Transverse colon (tissue), 4 donors: ENCODE measurements around the gene TRAF2. TPM values are rescaled to one million over a fixed set of nuclear protein-coding genes. Genes with fewer than 3 reads are reported as not detected.

Source experiments
- DNase-seq: peaks from one replicate; pipeline ENCODE4 v3.0.0-alpha.2; 2019
- H3K27ac ChIP-seq, 4 donors: fragments of 200-600 bp; sonication (generic); 2 replicates each; pipeline ENCODE4 v1.5.1; 2016 to 2018; ENCODE audit warnings: inconsistent platforms in 4 of 4
- H3K27me3 ChIP-seq: fragments of 200-600 bp; sonication (generic); 2 replicates; pipeline ENCODE4 v1.5.1; 2017; ENCODE audit warnings: inconsistent platforms
- H3K36me3 ChIP-seq, 4 donors: fragments of 200-600 bp; sonication (generic); 2 replicates each; pipeline ENCODE4 v1.5.1; 2017 to 2019; ENCODE audit warnings: inconsistent platforms in 4 of 4
- H3K4me1 ChIP-seq, 4 donors: fragments of 200-600 bp; sonication (generic); 2 replicates each; pipeline ENCODE4 v1.5.1; 2017 to 2020; ENCODE audit warnings: inconsistent platforms in 4 of 4
- H3K4me3 ChIP-seq, 4 donors: fragments of 200-600 bp; sonication (generic); 1 replicate in 1 of 4; 2 replicates in 3 of 4; pipeline versions ENCODE4 v1.5.1 to v1.6.1; 2017 to 2019; ENCODE audit warnings: inconsistent platforms in 4 of 4
- H3K9me3 ChIP-seq, 2 donors: fragments of 200-600 bp; sonication (generic); 2 replicates each; pipeline ENCODE4 v1.5.1; 2017 to 2019; ENCODE audit warnings: inconsistent platforms in 2 of 2
- EP300 ChIP-seq: sonication (generic); formaldehyde crosslinking; IDR thresholded peaks from one replicate; pipeline ENCODE4 v1.6.1; 2017; ENCODE audit warnings: antibody characterized with exemption, low read depth
- POLR2A ChIP-seq: fragments of 450-650 bp; IDR thresholded peaks from one replicate; pipeline ENCODE4 v1.6.1; 2016; ENCODE audit warnings: antibody characterized with exemption, mild to moderate bottlenecking, moderate library complexity
- POLR2AphosphoS5 ChIP-seq, 3 donors: sonication (generic); formaldehyde crosslinking; IDR thresholded peaks; one replicate each; pipeline ENCODE4 v1.6.1; 2016; ENCODE audit warnings: antibody characterized with exemption in 3 of 3
- WGBS, 2 donors: methylation state at CpG; one replicate each; pipeline ENCODE4 v1.1.5; 2018; ENCODE audit warnings: low coverage in 1 of 2; 5-methylcytosine and 5-hydroxymethylcytosine counted together
- in situ Hi-C, 4 donors: fragments of 200-750 bp; cut with MboI; loops; one replicate each; pipeline versions ENCODE4 v1.15.0 to v1.15.1; 2017; ENCODE audit warnings: low sequenced_read_pairs in 3 of 4, low pct_ligation_motif_present in 1 of 4, low pct_unique_long_range_greater_than_20kb in 1 of 4
- intact Hi-C: fragments of 100-400 bp; cut with DNase I; formaldehyde crosslinking; loops from one replicate; pipeline ENCODE4 v1.15.1; 2023; ENCODE audit warnings: low total_unique reads
- total RNA-seq, 4 donors: library from RNA; depleted of rRNA; stranded (reverse); fragments of >200 nt; gene quantifications; one replicate each; pipeline ENCODE4 v1.1.0, GENCODE V29; 2016
- TF ChIP-seq, protein P1 (sequence below), 5 experiments: fragments of 200-600 bp in 3 of 5; fragments of 450-650 bp in 2 of 5; sonication (generic) in 3 of 5; IDR thresholded peaks; 1 replicate in 2 of 5; 2 replicates in 3 of 5; pipeline ENCODE4 v1.5.1; 2016 to 2017; ENCODE audit warnings: antibody characterized with exemption in 5 of 5, inconsistent platforms in 3 of 5, mild to moderate bottlenecking in 2 of 5, moderate library complexity in 1 of 5

The TRAF2 gene
- total RNA-seq, 4 donors from 2014 or later: 12.5 to 60.6 (median 13.8) TPM

DNA sequence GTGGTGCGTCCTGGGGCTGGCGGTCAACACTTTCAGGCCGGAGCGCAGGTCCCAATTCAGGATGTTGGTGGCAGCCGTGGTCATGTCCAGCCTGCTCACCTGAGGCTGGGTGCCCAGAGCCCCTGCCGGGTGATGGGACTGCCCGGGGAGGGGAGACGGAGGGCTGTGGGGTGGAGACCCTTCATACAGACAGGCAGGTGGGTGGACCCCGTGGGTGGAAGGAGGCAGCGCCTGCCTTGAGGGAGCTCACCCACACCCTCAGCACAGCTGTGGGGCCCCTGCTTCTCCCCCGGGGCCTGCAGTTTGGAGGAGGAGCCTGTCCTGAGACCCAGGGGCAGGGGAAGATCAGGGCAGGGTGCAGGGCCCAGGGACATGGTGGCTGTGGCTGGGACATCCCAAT is 84.0 kb downstream of the TRAF2 start:
- intact Hi-C loops (no loop called here), in situ Hi-C loops (no loop called here)
- Histone ChIP-seq H3K27ac (no peak overlapping the region), H3K4me3 (no peak overlapping the region), H3K27me3 (peaks cover 5% of the 10 kb centered on the region), H3K36me3 (no peaks in the 10 kb centered on the region), H3K9me3 (no peaks in the 10 kb centered on the region), H3K4me1 (peaks cover 0 to 14% (median 2%) of the 10 kb centered on the region in 4 donors)
- TF ChIP-seq EP300 (no peak), POLR2AphosphoS5 (IDR thresholded peaks at IDR 0.05) (no peak), POLR2A (no peak)
- TF ChIP-seq, protein P1, sequence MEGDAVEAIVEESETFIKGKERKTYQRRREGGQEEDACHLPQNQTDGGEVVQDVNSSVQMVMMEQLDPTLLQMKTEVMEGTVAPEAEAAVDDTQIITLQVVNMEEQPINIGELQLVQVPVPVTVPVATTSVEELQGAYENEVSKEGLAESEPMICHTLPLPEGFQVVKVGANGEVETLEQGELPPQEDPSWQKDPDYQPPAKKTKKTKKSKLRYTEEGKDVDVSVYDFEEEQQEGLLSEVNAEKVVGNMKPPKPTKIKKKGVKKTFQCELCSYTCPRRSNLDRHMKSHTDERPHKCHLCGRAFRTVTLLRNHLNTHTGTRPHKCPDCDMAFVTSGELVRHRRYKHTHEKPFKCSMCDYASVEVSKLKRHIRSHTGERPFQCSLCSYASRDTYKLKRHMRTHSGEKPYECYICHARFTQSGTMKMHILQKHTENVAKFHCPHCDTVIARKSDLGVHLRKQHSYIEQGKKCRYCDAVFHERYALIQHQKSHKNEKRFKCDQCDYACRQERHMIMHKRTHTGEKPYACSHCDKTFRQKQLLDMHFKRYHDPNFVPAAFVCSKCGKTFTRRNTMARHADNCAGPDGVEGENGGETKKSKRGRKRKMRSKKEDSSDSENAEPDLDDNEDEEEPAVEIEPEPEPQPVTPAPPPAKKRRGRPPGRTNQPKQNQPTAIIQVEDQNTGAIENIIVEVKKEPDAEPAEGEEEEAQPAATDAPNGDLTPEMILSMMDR (IDR thresholded peaks at IDR 0.05): no peak
- 38% methylated on average over 1 of the region's 11 CpGs; no CpG with 5 or more reads in 1 of the 2 donors for WGBS, 2 donors
- no peak for DNase-seq

GRCh38 chr9:136971746-136972145 is 85.4 kb downstream of the TRAF2 start:
- in situ Hi-C loops: no loop called here
- H3K27me3 ChIP-seq: no peaks in the 10 kb centered on the region
- TF ChIP-seq POLR2AphosphoS5 (IDR thresholded peaks at IDR 0.05) (no peak), EP300 (no peak), POLR2A (no peak)
- TF ChIP-seq, protein P1 (IDR thresholded peaks at IDR 0.05): no peak
- no peak overlapping the region for H3K27ac ChIP-seq
- 77% methylated on average over 14 of the region's 14 CpGs; no CpG with 5 or more reads in 1 of the 2 donors for WGBS, 2 donors
- peaks cover 0 to 9% (median 0%) of the 10 kb centered on the region in 4 donors for H3K4me1 ChIP-seq
- DNase-seq: no peak
- no peaks in the 10 kb centered on the region for H3K36me3 ChIP-seq
- H3K4me3 ChIP-seq: no peak overlapping the region
- intact Hi-C loops: no loop called here
- no peaks in the 10 kb centered on the region for H3K9me3 ChIP-seq

GRCh38 chr9:136972335-136972734 is 86.0 kb downstream of the TRAF2 start:
- no peaks in the 10 kb centered on the region for H3K36me3 ChIP-seq
- intact Hi-C loops: no loop called here
- in situ Hi-C loops: no loop called here
- H3K4me1 ChIP-seq: peaks cover 0 to 9% (median 0%) of the 10 kb centered on the region in 4 donors
- no peak overlapping the region for H3K4me3 ChIP-seq
- TF ChIP-seq EP300 (no peak), POLR2AphosphoS5 (IDR thresholded peaks at IDR 0.05) (no peak), POLR2A (no peak)
- TF ChIP-seq, protein P1 (IDR thresholded peaks at IDR 0.05): no peak
- no peaks in the 10 kb centered on the region for H3K27me3 ChIP-seq
- H3K9me3 ChIP-seq: no peaks in the 10 kb centered on the region
- WGBS, 2 donors: 77% methylated on average over 9 of the region's 11 CpGs; no CpG with 5 or more reads in 1 of the 2 donors
- H3K27ac ChIP-seq: no peak overlapping the region
- DNase-seq: no peak

GRCh38 chr9:136972743-136973142 is 86.4 kb downstream of the TRAF2 start:
- 63% methylated on average over 13 of the region's 13 CpGs; no CpG with 5 or more reads in 1 of the 2 donors for WGBS, 2 donors
- no peak for DNase-seq
- H3K36me3 ChIP-seq: no peaks in the 10 kb centered on the region
- H3K27ac ChIP-seq: no peak overlapping the region
- H3K4me3 ChIP-seq: no peak overlapping the region
- peaks cover 0 to 13% (median 2%) of the 10 kb centered on the region in 4 donors for H3K4me1 ChIP-seq
- H3K27me3 ChIP-seq: peaks cover 2% of the 10 kb centered on the region
- intact Hi-C loops (no loop called here), in situ Hi-C loops (no loop called here)
- no peak for TF ChIP-seq POLR2A
- TF ChIP-seq POLR2AphosphoS5 (IDR thresholded peaks at IDR 0.05): no peak
- TF ChIP-seq EP300: no peak
- TF ChIP-seq, protein P1 (IDR thresholded peaks at IDR 0.05): no peak
- H3K9me3 ChIP-seq: no peaks in the 10 kb centered on the region
